ENCODE results near the gene FAF1. TPM values are rescaled to one million over a fixed set of nuclear protein-coding genes. Genes with fewer than 3 reads are reported as not detected.

The FAF1 gene
- total RNA-seq, 1 experiment from 2014 or later = 112 TPM

DNA sequence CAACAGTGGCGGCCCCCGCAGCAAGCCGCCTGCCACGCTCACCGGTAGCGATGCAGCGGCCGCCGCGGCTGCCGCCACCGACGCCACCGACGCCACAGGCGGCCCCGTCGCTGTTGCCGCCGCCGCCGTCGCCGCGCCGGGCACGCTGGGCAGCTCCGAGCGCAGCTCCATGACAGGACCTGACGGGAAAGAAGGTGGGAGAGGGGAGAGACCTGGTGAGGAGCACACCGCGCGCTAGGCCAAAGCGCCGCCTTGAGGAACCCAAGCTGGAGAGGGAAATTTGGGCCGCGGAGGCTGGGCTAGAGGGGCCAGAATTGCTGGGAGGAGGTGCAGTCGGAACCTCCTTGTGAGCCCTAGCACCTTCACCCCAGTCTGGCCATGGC lies 538.7 kb downstream of the FAF1 start:
- no peak overlapping the region for H2AFZ ChIP-seq (ENCODE audit: low read length)
- no peak overlapping the region for H3K4me2 ChIP-seq (ENCODE audit: low read depth, low read length, poor library complexity, severe bottlenecking)
- no peaks in the 10 kb centered on the region for H3K36me3 ChIP-seq (ENCODE audit: insufficient read depth, low read length)
- no peaks in the 10 kb centered on the region for H4K20me1 ChIP-seq (ENCODE audit: insufficient read depth, low read depth, low read length)
- H3K9ac ChIP-seq (ENCODE audit: low read length) = no peak overlapping the region
- no peaks in the 10 kb centered on the region; the same call in 1 of the 2 replicates for H3K9me3 ChIP-seq (ENCODE audit: low read length)
- no peak overlapping the region for H3K4me3 ChIP-seq (ENCODE audit: low read length)
- no peaks in the 10 kb centered on the region for H3K9me2 ChIP-seq (replicated peaks; ENCODE audit: insufficient read depth, low read length)
- H3K4me1 ChIP-seq (ENCODE audit: low read length) = no peaks in the 10 kb centered on the region
- DNase-seq = no peak
- no peaks in the 10 kb centered on the region for H3K27me3 ChIP-seq (ENCODE audit: low read length)
- H3K79me2 ChIP-seq (ENCODE audit: low read length) = no peaks in the 10 kb centered on the region
- H3K27ac ChIP-seq (ENCODE audit: low read length) = no peak overlapping the region

DNA sequence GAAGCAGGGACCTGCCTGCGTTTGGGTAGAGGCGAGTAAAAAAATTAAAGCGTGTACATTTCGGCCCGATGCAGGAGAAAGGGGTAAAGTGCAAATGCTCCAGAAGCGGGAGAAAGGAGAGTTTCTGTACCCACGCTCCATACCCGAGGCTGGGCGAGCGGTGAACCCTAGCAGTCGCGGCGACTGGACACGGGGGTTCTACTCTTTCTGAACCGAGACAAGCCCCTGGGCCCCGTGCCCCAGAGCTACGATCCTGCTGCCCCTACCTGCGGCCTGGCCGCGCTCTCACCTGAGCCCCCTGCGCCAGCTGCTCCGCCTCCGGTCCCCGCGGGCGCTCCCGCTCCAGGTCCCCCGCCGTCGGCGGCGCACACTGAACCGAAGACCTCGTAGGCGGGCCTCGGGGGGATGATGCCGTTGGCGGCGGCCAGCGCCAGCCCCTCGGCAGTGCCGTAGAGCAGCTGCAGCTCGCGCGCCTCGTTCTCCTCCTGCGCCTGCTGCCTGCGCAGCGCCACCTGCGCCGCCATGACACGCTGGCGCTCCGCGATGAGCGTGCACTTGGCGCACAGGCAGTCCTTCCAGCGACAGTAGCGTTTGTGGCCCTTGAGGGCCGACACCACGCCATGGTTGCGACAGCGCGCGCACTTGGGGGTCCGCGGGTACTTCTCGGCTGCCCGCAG lies 539.2 kb downstream of the FAF1 start:
- Histone ChIP-seq H3K4me2 (ENCODE audit: low read depth, low read length, poor library complexity, severe bottlenecking) (no peak overlapping the region), H3K27me3 (ENCODE audit: low read length) (no peaks in the 10 kb centered on the region), H3K36me3 (ENCODE audit: insufficient read depth, low read length) (no peaks in the 10 kb centered on the region), H3K9me3 (ENCODE audit: low read length) (no peaks in the 10 kb centered on the region; the same call in 1 of the 2 replicates), H3K9ac (ENCODE audit: low read length) (no peak overlapping the region), H3K27ac (ENCODE audit: low read length) (no peak overlapping the region), H2AFZ (ENCODE audit: low read length) (no peak overlapping the region), H4K20me1 (ENCODE audit: insufficient read depth, low read depth, low read length) (no peaks in the 10 kb centered on the region), H3K4me1 (ENCODE audit: low read length) (no peaks in the 10 kb centered on the region), H3K9me2 (replicated peaks; ENCODE audit: insufficient read depth, low read length) (no peaks in the 10 kb centered on the region), H3K79me2 (ENCODE audit: low read length) (no peaks in the 10 kb centered on the region), H3K4me3 (ENCODE audit: low read length) (no peak overlapping the region)
- no peak for DNase-seq

DNA sequence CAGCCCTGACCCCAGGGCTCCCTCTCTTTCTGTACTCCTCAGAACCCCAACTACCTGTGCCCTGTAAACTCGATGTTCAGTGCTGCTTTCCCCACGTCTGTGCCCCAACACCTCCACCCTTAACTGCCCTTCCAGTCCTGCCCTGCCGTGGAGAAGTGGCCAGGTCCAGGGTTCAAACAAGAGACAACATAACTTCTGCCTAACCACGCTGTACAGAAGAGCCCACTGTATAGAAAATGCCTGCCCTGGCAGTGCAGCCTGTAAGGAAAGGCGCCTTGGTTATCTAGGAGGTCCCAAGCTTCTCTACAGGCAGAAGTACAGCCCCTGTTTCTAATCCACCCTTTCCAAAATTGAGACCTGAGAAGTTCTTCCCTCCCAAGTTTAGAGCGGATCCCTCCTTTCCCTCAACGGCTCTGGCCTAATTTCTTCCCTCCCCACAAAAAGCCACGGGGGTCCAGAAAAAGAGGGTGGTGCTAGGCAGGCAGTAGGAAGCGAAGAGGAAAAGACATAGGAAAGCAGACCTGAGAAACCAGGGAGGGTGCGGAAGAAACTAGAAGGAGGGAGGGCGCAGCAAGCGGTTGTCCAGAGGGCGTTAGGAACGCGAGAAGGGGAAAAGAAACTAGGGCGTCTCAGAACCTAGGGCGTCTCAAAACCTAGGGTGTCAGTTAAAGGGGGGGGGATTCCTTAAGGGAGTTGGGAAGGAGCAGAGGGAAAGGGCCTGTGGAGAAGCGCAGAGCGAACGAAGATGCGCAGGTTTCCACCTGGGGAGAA lies 540.0 kb downstream of the FAF1 start:
- H3K27me3 ChIP-seq (ENCODE audit: low read length) = no peaks in the 10 kb centered on the region
- DNase-seq = no peak

DNA sequence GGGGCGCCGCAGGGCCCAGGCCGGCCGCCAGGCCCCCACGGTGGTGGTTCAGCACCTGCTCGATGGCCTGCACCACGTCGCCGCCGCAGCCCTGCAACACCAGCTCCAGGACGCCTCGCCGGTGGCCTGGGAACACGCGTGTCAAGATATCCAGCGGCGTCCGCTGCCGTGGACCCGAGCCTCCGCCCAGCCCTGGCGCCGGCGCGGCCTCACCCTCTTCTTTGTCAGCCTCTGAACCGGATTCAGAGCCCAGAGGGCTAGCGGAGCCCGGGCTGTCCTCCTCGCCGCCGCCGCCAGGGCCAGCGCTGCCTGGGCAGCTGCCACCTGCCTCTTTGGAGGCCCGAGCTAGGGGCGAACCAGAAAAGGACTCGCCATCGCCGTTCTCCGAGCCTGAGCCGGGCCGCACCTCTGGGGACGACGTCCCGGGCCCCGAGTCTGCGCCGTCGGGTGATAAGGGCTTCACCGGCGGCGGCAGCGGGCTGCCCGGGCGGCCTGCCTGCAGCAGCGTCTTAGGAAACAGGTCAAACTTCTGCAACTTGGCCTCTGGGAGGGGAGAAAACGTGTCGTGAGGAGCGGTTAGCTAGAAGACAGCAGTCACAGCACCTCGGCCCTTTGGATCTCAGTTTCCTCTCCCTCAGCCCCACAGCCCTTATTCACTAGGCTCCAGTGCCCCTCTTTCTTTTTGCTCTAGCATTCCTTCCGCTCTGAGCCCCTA lies 540.7 kb downstream of the FAF1 start:
- Histone ChIP-seq H3K4me2 (ENCODE audit: low read depth, low read length, poor library complexity, severe bottlenecking) (no peak overlapping the region), H3K27ac (ENCODE audit: low read length) (no peak overlapping the region), H3K4me3 (ENCODE audit: low read length) (no peak overlapping the region), H3K4me1 (ENCODE audit: low read length) (no peaks in the 10 kb centered on the region), H3K36me3 (ENCODE audit: insufficient read depth, low read length) (no peaks in the 10 kb centered on the region), H3K79me2 (ENCODE audit: low read length) (no peaks in the 10 kb centered on the region), H4K20me1 (ENCODE audit: insufficient read depth, low read depth, low read length) (no peaks in the 10 kb centered on the region), H3K27me3 (ENCODE audit: low read length) (no peaks in the 10 kb centered on the region), H3K9me2 (replicated peaks; ENCODE audit: insufficient read depth, low read length) (no peaks in the 10 kb centered on the region), H2AFZ (ENCODE audit: low read length) (no peak overlapping the region), H3K9ac (ENCODE audit: low read length) (no peak overlapping the region), H3K9me3 (ENCODE audit: low read length) (no peaks in the 10 kb centered on the region; the same call in 1 of the 2 replicates)
- DNase-seq = no peak

More for the DNA sequence above, 540.0 kb downstream of the FAF1 start:
- Histone ChIP-seq H3K9me2 (replicated peaks; ENCODE audit: insufficient read depth, low read length) (no peaks in the 10 kb centered on the region), H3K9me3 (ENCODE audit: low read length) (no peaks in the 10 kb centered on the region; the same call in 1 of the 2 replicates), H3K79me2 (ENCODE audit: low read length) (no peaks in the 10 kb centered on the region), H3K4me1 (ENCODE audit: low read length) (no peaks in the 10 kb centered on the region), H3K36me3 (ENCODE audit: insufficient read depth, low read length) (no peaks in the 10 kb centered on the region), H3K27ac (ENCODE audit: low read length) (no peak overlapping the region), H4K20me1 (ENCODE audit: insufficient read depth, low read depth, low read length) (no peaks in the 10 kb centered on the region), H2AFZ (ENCODE audit: low read length) (no peak overlapping the region), H3K9ac (ENCODE audit: low read length) (no peak overlapping the region), H3K4me3 (ENCODE audit: low read length) (no peak overlapping the region), H3K4me2 (ENCODE audit: low read depth, low read length, poor library complexity, severe bottlenecking) (no peak overlapping the region)

DNA sequence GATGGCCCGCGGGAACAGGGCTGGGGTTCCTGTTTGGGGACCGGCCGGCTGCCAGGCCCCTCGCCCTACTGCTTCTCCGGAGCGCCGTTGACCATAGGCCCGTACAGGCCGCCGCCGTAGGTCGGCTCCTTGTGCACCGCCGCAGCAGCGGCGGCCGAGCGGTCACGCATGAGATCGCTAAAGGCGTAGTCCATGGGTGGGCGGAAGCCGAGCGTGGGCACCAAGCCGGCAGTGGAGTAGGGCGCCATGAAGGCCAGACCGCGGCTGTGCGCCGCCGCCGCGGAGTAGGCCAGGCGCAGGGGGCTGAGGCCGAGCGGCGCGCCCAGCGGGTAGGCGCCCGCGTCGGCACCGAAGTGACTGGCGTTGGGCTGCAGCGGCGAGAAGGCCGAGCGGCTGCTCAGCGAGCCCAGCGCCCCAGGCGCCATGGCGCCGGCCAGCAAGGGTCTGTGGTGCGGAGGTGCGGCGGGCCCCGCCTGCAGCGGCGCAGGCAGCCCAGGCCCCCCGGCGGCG lies 541.4 kb downstream of the FAF1 start:
- Histone ChIP-seq H3K4me2 (ENCODE audit: low read depth, low read length, poor library complexity, severe bottlenecking) (no peak overlapping the region), H2AFZ (ENCODE audit: low read length) (no peak overlapping the region), H3K27ac (ENCODE audit: low read length) (no peak overlapping the region), H4K20me1 (ENCODE audit: insufficient read depth, low read depth, low read length) (no peaks in the 10 kb centered on the region), H3K9ac (ENCODE audit: low read length) (no peak overlapping the region), H3K9me2 (replicated peaks; ENCODE audit: insufficient read depth, low read length) (no peaks in the 10 kb centered on the region), H3K4me1 (ENCODE audit: low read length) (no peaks in the 10 kb centered on the region), H3K4me3 (ENCODE audit: low read length) (no peak overlapping the region), H3K9me3 (ENCODE audit: low read length) (no peaks in the 10 kb centered on the region; the same call in 1 of the 2 replicates), H3K27me3 (ENCODE audit: low read length) (no peaks in the 10 kb centered on the region), H3K36me3 (ENCODE audit: insufficient read depth, low read length) (no peaks in the 10 kb centered on the region), H3K79me2 (ENCODE audit: low read length) (no peaks in the 10 kb centered on the region)
- no peak for DNase-seq

DNA sequence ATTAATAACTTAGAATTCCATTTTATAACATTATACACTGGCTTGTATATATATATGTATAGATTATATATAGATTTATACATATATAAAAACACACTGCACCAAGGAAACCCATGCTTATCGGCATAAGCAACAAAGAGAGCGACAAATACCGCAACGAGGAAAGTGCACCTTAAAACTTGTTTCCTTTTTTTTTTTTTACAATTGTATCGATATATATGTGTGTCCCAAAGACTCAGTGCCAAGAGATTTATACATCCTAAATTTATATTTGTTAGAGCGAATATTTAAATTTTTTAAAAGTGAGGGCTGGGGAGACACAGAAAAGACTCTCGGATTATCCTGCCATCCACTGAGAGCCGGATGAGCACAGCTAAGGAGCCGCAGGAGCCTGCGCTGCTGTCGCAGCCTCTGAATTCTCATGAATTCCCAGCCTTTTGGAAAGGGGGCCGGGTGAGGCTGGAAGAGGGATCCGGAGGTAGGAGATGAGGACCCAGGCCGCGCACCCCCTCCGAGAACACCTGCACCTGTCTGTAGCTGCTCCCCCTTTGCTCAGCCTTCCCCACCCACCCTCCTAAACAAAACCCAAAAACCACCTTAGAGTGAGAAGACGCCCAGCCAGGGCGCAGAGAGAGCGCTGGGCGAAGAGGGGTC lies 542.0 kb downstream of the FAF1 start:
- no peaks in the 10 kb centered on the region for H3K9me2 ChIP-seq (replicated peaks; ENCODE audit: insufficient read depth, low read length)
- H3K4me2 ChIP-seq (ENCODE audit: low read depth, low read length, poor library complexity, severe bottlenecking) = no peak overlapping the region
- no peaks in the 10 kb centered on the region for H3K27me3 ChIP-seq (ENCODE audit: low read length)
- H4K20me1 ChIP-seq (ENCODE audit: insufficient read depth, low read depth, low read length) = no peaks in the 10 kb centered on the region
- no peak overlapping the region for H3K4me3 ChIP-seq (ENCODE audit: low read length)
- no peaks in the 10 kb centered on the region; the same call in 1 of the 2 replicates for H3K9me3 ChIP-seq (ENCODE audit: low read length)
- DNase-seq = no peak
- no peaks in the 10 kb centered on the region for H3K4me1 ChIP-seq (ENCODE audit: low read length)
- H3K36me3 ChIP-seq (ENCODE audit: insufficient read depth, low read length) = no peaks in the 10 kb centered on the region
- H2AFZ ChIP-seq (ENCODE audit: low read length) = no peak overlapping the region
- H3K27ac ChIP-seq (ENCODE audit: low read length) = no peak overlapping the region
- no peak overlapping the region for H3K9ac ChIP-seq (ENCODE audit: low read length)
- no peaks in the 10 kb centered on the region for H3K79me2 ChIP-seq (ENCODE audit: low read length)

DNA sequence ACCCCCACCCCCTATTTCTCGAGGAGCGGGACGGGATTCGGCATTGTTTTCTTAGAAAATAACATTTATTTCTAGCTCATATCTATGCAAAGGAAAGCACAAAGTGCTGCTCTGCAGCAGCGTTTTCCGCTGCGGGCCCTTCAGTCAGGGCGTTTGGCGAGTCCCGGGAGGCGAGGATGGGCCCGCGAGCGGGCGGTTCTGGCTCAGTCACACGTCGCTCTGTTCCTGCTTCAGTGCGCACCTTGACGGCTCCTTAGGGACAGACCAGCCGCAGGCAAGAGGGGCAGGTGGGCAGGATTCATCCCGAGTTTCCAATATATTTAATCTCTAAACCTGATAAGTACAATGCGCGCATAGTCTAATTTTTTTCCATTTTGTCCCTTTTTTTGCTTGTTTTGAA lies 542.6 kb downstream of the FAF1 start:
- Histone ChIP-seq H3K4me2 (ENCODE audit: low read depth, low read length, poor library complexity, severe bottlenecking) (no peak overlapping the region), H3K9ac (ENCODE audit: low read length) (no peak overlapping the region), H3K27ac (ENCODE audit: low read length) (no peak overlapping the region), H3K79me2 (ENCODE audit: low read length) (no peaks in the 10 kb centered on the region), H3K4me3 (ENCODE audit: low read length) (no peak overlapping the region), H3K9me2 (replicated peaks; ENCODE audit: insufficient read depth, low read length) (no peaks in the 10 kb centered on the region), H3K4me1 (ENCODE audit: low read length) (no peaks in the 10 kb centered on the region), H3K9me3 (ENCODE audit: low read length) (no peaks in the 10 kb centered on the region; the same call in 1 of the 2 replicates), H2AFZ (ENCODE audit: low read length) (no peak overlapping the region), H3K27me3 (ENCODE audit: low read length) (no peaks in the 10 kb centered on the region), H3K36me3 (ENCODE audit: insufficient read depth, low read length) (no peaks in the 10 kb centered on the region), H4K20me1 (ENCODE audit: insufficient read depth, low read depth, low read length) (no peaks in the 10 kb centered on the region)
- DNase-seq = no peak

Measured in Karpas-422 (cell line).